GM18526 (cell line): ENCODE data around the gene JAKMIP2.

Source experiments
- POLR2A ChIP-seq: IDR thresholded peaks from 3 replicates; pipeline ENCODE4 v1.6.1; 2011; ENCODE audit not compliant: insufficient read length; ENCODE audit errors: extremely low read depth

JAKMIP2 gene

DNA sequence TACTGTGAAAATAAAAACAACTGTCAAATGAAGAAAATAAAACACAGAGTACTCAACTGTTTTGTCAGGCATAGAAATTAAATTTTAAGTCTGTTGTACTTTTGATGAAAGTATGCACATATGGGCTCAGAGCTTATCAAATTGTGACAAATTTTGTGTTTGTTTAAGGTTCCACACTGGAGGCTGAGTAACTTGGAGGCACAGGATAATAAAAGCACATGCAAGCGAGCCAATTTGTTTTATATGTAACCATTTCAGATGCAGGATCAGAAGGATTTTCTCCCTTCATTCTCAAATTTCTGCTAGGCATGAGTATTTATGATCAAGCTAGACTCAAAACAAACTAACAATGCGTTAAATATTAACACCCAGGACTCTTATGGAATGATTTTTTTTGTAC lies 87.8 kb downstream of the JAKMIP2 start:
- no peak for TF ChIP-seq POLR2A

DNA sequence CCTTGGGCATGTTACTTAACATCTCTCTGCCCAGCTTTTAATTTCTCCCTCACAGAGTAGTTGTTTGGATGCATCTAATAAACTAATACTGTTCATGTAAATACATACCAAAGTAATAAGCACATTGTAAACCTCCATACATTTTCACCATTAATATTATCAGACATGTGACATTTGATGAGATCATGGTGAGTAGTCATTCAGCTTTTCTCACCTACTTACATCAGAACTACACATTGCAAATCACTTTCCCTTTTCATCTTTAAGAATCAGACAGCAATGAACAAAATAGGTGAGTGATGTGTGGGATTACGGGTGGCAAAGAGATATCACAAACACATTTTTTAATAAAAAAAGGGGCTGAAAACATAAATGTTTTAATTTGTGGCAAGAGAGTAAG lies 89.3 kb downstream of the JAKMIP2 start:
- TF ChIP-seq POLR2A, result no peak

DNA sequence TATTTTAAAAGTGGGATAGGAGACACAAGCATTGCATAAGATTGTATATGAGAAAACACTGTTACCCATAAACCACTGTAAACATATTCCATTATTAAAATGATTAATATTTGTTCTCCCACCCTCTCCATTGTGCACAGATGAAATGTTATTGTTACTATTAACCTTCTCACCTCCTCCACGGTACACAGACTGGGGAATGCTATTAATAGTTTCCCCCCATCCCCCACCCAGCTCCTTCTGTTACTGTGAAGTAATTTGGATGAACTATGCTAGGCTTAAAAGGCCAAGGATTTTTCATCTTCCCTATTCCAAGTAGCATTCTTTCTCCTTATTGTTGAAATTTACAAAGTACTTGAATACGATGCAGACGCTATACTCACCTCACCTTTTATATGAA lies 91.4 kb downstream of the JAKMIP2 start:
- no peak for TF ChIP-seq POLR2A

DNA sequence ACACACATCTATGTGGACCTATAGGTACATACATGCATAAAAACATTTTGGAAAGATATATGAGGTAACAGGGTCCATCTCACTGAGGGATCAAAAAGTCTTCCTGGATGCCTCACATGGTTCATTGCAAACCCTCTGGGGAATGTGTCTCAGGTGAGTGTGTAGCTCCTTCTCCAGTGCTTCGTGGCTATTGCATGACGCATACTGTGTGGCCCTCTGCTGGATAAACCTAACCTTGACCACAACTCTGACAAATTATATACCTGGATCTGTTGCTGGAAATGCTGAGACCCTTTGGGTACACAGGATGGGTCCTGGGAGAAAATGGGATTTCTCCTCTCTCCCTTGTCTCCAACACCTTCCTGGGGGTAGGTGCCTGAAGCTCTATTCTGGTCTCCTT lies 91.9 kb downstream of the JAKMIP2 start:
- no peak for TF ChIP-seq POLR2A

DNA sequence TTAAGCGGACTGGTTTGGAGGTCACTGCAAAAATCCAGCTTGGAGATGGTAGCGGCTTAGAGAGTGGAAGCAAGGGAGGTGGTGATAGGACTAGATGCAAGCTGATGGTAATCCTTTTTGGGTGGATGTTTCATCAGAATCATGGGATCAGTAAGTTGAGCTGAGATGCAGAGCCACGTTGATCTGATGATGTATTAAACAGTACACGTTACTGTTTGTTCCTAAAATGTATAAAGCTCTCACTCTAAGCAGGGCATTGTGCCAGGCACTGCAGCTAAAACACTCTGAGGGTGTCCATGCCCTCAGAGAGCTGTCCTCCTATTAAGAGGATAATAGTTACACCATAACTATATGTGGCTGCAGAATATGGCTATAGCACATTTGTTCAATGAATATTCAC lies 93.1 kb downstream of the JAKMIP2 start:
- TF ChIP-seq POLR2A, result no peak

DNA sequence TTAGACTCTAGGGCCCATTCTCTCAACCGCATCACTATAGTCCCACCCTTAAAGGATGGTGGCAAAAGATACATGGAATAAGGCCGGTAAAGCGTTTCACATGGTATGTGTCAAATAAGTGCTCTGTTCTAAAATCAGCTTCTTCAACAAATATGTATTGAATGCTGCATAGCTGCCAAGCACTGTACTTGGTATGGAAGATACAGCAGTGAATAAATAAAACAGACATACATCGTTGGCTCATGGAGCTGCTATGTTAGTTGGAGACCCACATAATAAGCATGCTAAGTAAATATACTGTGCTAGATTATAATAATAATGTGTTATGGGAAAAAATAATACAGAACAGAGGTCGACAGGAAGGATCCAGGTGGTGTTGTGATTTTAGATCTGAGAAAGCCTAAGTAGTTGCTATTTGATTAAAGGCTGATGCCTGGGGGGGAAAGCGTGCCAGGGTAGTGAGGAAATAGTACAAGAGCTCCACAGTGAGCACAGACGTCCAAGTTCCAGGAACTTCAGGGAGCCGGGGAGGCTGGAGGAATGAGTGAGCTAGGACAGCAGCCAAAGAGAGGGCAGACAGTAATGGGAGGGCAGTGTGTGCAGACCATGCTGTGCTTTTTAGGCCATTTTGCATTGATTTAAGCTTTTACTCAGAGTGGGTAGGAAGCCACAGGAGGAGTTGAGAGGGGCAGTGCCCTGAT lies 93.7 kb downstream of the JAKMIP2 start:
- TF ChIP-seq POLR2A, result no peak

DNA sequence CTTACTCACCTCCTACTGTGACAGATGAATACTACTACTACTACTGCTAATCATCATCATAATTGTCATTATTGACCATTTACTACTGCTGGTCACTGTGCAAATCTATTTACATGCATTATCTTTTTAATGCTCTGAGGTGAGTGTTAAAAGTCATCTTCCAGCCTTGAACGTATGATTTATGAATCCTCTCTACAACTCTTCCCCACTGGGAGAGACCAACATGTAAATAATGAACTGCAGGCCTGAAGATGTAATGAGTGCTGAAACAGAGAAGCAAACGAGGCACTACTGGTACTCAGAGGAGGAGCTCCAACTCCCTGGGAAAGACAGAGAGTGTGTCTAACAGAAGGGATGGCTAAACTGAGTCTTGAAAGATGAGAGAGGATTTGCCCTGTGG lies 95.4 kb downstream of the JAKMIP2 start:
- no peak for TF ChIP-seq POLR2A

DNA sequence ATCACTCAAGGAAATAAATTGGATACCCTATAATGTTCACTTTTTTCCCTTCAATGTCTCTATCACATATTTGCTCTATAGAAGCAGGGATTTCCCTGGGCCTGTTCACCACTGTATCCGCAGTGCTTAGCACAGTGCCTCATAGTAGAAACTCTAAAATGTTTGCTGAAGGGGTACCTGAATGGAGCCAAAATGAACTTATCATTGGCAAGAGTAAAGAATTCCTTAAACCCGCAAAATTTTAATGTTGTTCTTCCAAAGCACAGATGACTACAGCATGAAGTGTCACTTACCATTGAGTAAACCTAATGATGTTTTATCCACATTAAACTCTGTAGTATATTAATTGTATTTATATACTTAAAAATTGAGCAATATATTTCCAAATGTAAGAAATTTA lies 96.1 kb downstream of the JAKMIP2 start:
- no peak for TF ChIP-seq POLR2A

DNA sequence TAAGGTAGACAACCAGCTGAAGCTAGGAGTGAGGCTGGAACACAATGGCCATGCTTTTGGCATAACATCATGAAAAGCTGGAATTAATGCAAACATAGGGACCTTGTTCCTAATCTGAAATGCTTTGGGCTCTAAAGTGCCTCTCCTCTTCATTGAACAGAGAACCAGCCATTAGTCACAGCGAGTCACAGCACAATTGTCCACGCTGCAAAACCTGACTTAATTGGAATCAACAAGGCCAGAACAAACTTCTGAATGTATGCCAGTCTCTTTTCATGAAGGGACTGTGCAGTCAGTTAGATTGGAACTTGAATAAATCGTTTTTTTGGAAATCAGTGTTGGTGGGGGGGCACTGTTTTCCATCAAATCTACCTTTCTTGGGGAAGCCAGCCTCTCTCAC lies 96.5 kb downstream of the JAKMIP2 start:
- no peak for TF ChIP-seq POLR2A

DNA sequence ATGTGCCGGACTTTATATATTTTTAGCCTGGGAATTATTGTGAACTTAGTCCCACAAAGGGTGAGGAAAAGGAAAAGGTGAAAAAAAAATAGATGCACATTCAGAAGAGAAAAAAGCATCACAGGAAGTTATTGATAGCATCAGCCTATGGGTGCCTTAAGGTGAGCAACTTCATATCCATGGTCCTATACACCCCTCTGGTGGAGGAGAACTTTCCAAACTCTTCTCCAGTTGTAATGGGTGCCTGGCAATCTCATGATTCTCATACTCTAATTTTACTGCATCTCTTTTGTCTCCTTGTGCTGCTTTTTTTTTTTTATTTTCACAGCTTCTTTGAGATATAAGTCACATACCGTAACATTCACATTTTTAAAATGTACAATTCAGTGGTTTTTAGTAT lies 107.4 kb downstream of the JAKMIP2 start:
- no peak for TF ChIP-seq POLR2A

DNA sequence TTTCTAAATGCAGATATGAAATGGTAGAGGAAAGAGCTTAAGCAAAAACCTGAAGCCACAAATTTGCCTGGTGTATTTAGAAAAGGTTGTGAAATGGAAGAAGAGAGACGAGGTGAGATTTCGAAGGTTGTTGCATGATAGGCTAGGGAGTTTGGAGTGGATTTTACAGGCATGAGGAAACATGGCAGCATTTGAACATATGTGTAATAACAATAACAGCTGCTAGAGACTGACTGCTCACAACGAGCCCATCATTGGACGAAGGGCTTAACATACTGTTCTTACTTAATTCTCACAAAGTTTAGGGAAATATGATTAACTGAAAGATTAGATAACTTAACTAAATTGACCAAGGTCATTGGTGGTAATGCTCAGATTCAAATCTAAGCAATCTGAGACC lies 108.1 kb downstream of the JAKMIP2 start:
- TF ChIP-seq POLR2A, result no peak

DNA sequence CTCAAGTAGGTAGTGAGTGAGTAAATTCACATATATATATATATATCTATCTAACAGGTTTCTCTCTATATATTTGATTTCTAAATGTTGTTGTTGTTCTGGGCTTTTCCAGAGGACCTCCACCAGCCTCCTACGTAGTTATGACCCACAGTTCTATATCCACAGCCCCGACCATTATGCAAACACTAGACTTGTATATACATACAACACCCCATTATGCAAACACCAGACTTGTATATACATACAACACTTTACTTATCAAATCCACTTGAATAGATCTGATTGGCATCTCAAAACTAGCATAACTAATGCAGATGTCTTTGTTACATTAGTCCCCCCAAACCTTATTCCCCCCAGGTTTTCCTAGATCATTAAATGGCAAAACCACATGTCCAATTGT lies 108.7 kb downstream of the JAKMIP2 start:
- TF ChIP-seq POLR2A, result no peak

DNA sequence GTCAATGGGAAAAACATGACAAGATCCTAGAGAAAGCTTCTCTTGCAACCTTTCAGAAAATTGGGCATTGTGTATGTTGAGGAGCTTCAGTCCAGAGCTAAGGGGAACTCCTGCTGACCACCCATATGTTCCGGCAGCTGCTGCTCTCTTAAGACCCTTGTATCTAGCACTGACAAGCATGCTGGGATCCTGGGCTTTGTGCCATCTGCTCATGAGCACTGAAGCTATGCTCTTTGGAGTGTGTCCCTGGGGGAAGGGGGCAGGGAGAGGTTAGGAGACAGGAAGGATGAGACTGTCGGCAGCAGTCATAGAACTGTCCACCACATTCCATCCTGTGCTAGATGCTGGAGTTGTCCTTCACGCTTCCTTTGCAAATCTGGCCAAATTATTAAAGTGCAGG lies 109.3 kb downstream of the JAKMIP2 start:
- TF ChIP-seq POLR2A, result no peak

DNA sequence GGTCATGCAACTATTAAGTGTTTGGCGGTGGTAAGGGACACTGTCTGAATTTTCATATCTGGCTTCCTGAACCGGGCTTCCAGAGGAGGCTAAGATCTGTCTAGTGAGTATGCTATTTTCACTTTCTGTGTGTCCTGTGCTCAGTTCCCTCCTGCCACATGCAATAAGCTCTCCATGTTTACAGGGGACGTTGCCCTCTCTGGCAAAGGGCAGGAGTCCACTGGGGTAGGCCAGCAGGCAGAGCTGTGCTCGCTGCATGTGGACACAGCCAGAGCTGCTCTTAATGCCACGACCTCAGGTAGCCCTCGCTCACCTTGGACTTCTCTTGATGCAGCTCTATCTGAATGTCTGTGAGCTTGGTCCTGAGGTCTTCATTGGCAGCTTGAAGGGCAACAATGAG lies 111.2 kb downstream of the JAKMIP2 start:
- TF ChIP-seq POLR2A, result no peak

DNA sequence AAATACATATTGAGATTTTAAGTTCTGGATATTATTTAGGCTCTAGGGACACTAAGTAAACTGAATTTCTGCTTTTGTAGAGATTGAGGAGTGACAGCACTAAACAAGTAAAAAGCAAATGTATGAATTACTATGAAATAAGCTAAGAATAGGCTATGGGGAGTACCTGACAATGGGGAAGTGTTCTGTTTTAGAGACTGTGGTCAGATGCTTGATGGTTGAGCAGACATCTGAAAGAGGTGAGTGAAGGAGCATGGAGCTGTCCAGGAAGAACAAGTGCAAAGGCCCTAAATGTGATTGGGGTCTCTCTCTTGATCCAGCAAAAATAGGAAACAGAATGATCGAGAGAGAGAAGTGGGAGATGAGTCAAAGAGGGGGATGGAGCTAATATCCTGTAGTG lies 111.7 kb downstream of the JAKMIP2 start:
- TF ChIP-seq POLR2A, result no peak

DNA sequence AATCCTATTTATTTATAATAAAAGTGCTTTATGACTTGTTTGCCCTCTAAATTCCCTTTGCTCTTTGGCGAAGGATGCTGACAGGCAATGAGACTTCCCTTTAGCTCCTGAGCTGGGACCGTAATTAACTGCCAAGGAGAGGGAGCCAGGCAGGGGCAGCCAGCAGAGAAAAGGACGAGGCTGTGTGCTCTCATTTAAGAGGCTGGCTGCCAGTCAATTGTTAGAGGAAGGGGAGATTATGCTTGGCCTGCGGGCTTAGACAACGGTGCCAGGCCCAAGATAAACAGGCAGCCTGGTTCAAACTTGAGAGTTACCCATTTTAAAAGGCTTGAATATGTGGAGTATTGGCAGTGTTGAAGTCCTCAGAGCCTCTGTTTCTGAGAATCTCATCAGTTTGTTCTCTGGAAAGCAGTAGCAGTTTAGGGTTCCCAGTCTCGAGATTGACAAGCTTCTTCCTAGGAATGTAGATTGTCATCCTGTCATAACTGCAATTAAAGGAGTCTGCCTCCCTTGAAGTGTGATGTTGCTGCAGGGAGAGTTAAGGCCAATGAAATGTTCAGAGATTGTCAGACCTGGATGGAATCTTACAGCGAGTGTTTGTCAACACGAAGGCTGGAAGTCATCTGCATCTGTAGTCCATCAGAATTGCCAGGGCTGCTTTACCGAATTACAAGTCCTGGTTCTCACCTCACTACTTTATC lies 113.2 kb downstream of the JAKMIP2 start:
- no peak for TF ChIP-seq POLR2A

DNA sequence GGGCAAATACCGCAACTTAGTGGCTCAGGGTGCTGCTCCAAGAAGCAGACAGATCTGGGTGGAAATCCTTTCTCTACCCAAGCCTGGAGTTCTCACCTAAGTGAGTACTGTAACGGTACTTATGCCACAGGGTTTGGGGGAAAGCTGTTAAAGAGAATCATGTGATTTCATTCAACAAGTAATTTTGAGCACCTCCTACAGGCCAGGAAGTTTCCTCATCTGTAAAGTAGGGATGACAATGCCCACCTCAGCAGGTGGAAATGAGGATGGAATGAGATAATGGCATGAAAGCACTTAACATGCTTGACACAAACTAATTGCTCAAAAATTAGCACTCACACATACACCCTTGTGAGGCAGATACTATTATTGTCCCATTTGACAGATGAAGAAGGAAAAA lies 114.1 kb downstream of the JAKMIP2 start:
- TF ChIP-seq POLR2A, result no peak

DNA sequence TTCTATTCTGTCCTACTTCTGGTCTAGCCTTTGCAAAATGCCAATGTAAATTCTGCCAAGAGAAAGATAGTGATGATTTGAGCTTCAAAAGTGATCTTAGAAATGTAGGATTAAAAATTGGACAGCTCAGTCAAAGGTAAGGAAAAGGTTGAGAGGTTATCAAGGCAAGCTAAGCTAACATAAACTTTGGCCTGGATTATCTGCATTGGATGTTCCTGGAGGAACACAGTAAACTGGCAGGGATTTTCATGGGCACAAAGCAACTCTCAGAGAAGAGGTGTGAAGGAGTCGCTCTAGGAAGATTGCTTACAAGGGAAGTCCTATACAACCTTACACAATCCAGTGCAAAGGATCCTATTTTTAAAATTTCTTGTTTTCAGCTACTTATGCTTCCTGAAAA lies 115.2 kb downstream of the JAKMIP2 start:
- no peak for TF ChIP-seq POLR2A

DNA sequence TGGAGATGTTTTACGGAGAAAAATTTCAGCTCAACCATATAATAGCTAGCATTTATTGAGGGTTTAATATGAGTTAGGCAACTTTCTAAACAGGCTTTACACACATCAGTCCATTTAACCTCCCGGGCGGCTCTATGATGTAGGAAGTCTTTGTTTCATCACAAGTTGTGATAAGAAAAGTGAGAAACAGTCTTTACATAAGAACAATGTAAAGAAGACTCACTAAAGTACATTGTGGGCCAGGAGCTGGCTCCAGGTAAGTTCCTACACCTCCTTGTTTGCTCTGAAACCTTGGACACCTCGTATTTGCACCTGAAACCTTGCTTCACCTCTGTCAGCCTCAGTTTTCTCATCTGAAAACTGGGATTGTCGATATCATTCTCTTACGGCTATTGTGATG lies 116.1 kb downstream of the JAKMIP2 start:
- no peak for TF ChIP-seq POLR2A
